NB4 (cell line): ENCODE data around the gene STIP1.
A peak's percentile ranks its signal among the peaks of the same experiment; 100 is the strongest.

Experiments used
- CTCF ChIP-seq: IDR thresholded peaks from one replicate; pipeline ENCODE4 v1.5.1; 2012; ENCODE audit warnings: low read depth, low read length
- MAX ChIP-seq: IDR thresholded peaks from 2 replicates; pipeline ENCODE4 v1.6.1; 2011; ENCODE audit warnings: low read depth, low read length
- MYC ChIP-seq: IDR thresholded peaks from 2 replicates; pipeline ENCODE4 v1.6.1; 2011; ENCODE audit warnings: low read depth, low read length
- POLR2A ChIP-seq: IDR thresholded peaks from 2 replicates; pipeline ENCODE4 v1.6.1; 2011; ENCODE audit warnings: mild to moderate bottlenecking; ENCODE audit not compliant: insufficient read length; ENCODE audit errors: extremely low read depth

- TF ChIP-seq CTCF = no peak
- peak; percentile 49 for TF ChIP-seq POLR2A
- TF ChIP-seq MAX = peak; percentile 46; the same call in 1 of the 2 replicates
- TF ChIP-seq MYC = peak; percentile 55
Observed at GRCh38 chr11:64230171-64230984, 44.4 kb downstream of the STIP1 start, which contains the start of gene DNAJC4.
